ENCODE data around the gene CD79B.
"Not testable (repeated sequence)": the region's sequence is repeated elsewhere in the genome, so short reads cannot be mapped to it uniquely, and the experiment has no call there.

CD79B gene

DNA sequence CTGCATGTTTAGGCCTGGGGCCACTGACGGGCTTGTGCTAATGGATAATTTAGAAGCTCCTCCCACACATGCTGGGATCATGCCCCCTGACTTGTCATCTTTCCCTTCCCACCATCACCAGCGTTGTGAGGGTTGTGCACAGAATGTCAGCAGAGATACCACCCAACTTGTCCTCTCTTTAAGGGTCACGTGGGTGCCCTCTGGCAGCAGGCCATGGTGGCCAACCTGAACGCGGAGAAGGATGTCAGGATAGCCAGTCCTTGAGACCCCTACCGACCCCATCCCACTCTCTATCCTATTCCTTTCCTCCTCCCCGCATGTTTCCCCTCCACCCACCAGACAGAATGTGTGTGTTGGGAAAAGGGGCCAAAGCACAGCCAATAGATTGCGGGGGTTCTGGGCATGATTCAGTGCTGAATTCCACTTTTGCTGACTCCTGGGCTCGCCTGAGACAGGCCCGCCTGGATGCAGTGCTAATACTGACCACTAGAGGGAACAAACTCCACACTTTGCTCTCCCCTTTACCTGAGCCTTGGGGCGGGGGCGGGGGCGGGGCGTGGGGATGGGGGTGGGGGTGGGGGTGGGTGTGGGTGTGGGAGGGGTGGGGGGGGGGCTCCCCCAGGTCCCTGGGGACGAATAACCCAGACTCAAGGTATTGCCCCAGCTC, 50.1 kb downstream of the CD79B start, which contains the start of gene GH2:
Gene GH2 (minus strand): TSS at position 10 of the 667 bp plus-strand sequence. CDS start 143 bp downstream, outside the sequence.
- Histone ChIP-seq H3K36me3 (replicated peaks) (no peaks in the 10 kb centered on the region), H3K27me3 (replicated peaks) (no peaks in the 10 kb centered on the region), H3K4me3 (ENCODE audit: low read depth, low read length) (no peak within 1 kb of the TSS), H3K27ac (no peak within 1 kb of the TSS)
- peak; percentile 79 for TF ChIP-seq CTCF (IDR thresholded peaks at IDR 0.05; ENCODE audit: low read depth, low read length, missing control alignments)
- in situ Hi-C loops (cut with HindIII; ENCODE audit: low pct_ligation_motif_present, low sequenced_read_pairs): no loop called here
- peak; percentile 58 for DNase-seq

DNA sequence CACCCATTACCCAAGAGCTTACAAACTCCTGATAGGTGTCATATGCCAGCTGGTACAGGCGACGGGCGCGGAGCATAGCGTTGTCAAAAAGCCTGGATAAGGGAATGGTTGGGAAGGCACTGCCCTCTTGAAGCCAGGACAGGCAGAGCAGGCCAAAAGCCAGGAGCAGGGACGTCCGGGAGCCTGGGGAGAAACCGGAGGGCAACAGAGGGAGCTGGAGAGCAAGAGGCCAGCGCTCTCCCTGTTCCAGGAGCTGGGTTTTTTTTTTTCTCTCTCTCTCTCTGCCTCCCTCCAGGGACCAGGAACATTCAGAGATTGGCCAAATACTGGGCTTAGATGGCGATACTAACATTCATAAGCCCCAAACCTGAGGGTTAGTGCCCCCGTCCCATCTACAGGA, 50.8 kb downstream of the CD79B start:
- in situ Hi-C loops (cut with HindIII; ENCODE audit: low pct_ligation_motif_present, low sequenced_read_pairs); H3K36me3 ChIP-seq (replicated peaks); H3K27me3 ChIP-seq (replicated peaks); DNase-seq; H3K27ac ChIP-seq; H3K4me3 ChIP-seq (ENCODE audit: low read depth, low read length): not testable (repeated sequence)
- peak; percentile 1 for TF ChIP-seq CTCF (IDR thresholded peaks at IDR 0.05; ENCODE audit: low read depth, low read length, missing control alignments)

- no peak for DNase-seq
- no peak overlapping the region for H3K27ac ChIP-seq
- no peak overlapping the region for H3K4me3 ChIP-seq (ENCODE audit: low read depth, low read length)
- no peaks in the 10 kb centered on the region for H3K36me3 ChIP-seq (replicated peaks)
- no peaks in the 10 kb centered on the region for H3K27me3 ChIP-seq (replicated peaks)
- in situ Hi-C loops (cut with HindIII; ENCODE audit: low pct_ligation_motif_present, low sequenced_read_pairs): no loop called here
- no peak for TF ChIP-seq CTCF (IDR thresholded peaks at IDR 0.05; ENCODE audit: low read depth, low read length, missing control alignments)
These were observed 51.4 kb downstream of the CD79B start for GRCh38 chr17:63880706-63881105.

Data from brain microvascular endothelial cell (primary cell).